H9 (cell line): ENCODE measurements around the gene IDH3B. TPM values are rescaled to one million over a fixed set of nuclear protein-coding genes. Genes with fewer than 3 reads are reported as not detected.

Source experiments
- DNase-seq: peaks from one replicate; pipeline ENCODE4 v3.0.0-alpha.2; 2017
- H2AFZ ChIP-seq: one replicate; pipeline ENCODE4 v1.6.1; 2013; ENCODE audit warnings: mild to moderate bottlenecking, low read length, control low read depth, moderate library complexity
- H2AK5ac ChIP-seq: 2 replicates; pipeline ENCODE4 v1.6.1; 2013; ENCODE audit warnings: low read length, control low read depth, mixed read lengths; ENCODE audit not compliant: insufficient read length
- H2BK120ac ChIP-seq: one replicate; pipeline ENCODE4 v1.6.1; 2013; ENCODE audit warnings: low read depth, mild to moderate bottlenecking, low read length, control low read depth, inconsistent platforms; ENCODE audit not compliant: poor library complexity, severe bottlenecking
- H2BK12ac ChIP-seq: 2 replicates; pipeline ENCODE4 v1.6.1; 2013; ENCODE audit warnings: low read length, control low read depth, mixed read lengths, low read depth; ENCODE audit not compliant: insufficient read length
- H2BK15ac ChIP-seq: 2 replicates; pipeline ENCODE4 v1.6.1; 2013; ENCODE audit warnings: low read depth, low read length, control low read depth
- H2BK20ac ChIP-seq: one replicate; pipeline ENCODE4 v1.6.1; 2013; ENCODE audit warnings: low read depth, mild to moderate bottlenecking, low read length, control low read depth, inconsistent platforms; ENCODE audit not compliant: poor library complexity, severe bottlenecking
- H2BK5ac ChIP-seq: 2 replicates; pipeline ENCODE4 v1.6.1; 2013; ENCODE audit warnings: low read length, control low read depth, mixed read lengths; ENCODE audit not compliant: insufficient read length
- H3K14ac ChIP-seq: 2 replicates; pipeline ENCODE4 v1.6.1; 2013; ENCODE audit warnings: low read length, control low read depth; ENCODE audit not compliant: insufficient read depth
- H3K18ac ChIP-seq: 2 replicates; pipeline ENCODE4 v1.6.1; 2013; ENCODE audit warnings: low read depth, mild to moderate bottlenecking, mixed read lengths, low read length, control low read depth; ENCODE audit not compliant: insufficient read length
- H3K23ac ChIP-seq: 2 replicates; pipeline ENCODE4 v1.6.1; 2013; ENCODE audit warnings: low read length, control low read depth, mixed read lengths, low read depth; ENCODE audit not compliant: insufficient read length
- H3K23me2 ChIP-seq: 2 replicates; pipeline ENCODE4 v1.6.1; 2013; ENCODE audit warnings: low read depth, mild to moderate bottlenecking, mixed read lengths, low read length, control low read depth; ENCODE audit not compliant: insufficient read length, poor library complexity, severe bottlenecking
- H3K27ac ChIP-seq: 2 replicates; pipeline ENCODE4 v1.5.1; 2013; ENCODE audit warnings: low read length, control low read depth, mixed read lengths, low read depth; ENCODE audit not compliant: insufficient read length
- H3K27me3 ChIP-seq: 2 replicates; pipeline ENCODE4 v1.6.1; 2013; ENCODE audit warnings: low read length, control low read depth, inconsistent platforms; ENCODE audit not compliant: insufficient read depth
- H3K4ac ChIP-seq: 2 replicates; pipeline ENCODE4 v1.6.1; 2013; ENCODE audit warnings: low read depth, mild to moderate bottlenecking, control low read depth, inconsistent platforms, low read length, moderate library complexity
- H3K4me1 ChIP-seq: 2 replicates; pipeline ENCODE4 v1.6.1; 2013; ENCODE audit warnings: low read length, control low read depth, inconsistent platforms; ENCODE audit not compliant: insufficient read depth
- H3K4me2 ChIP-seq: 2 replicates; pipeline ENCODE4 v1.6.1; 2013; ENCODE audit warnings: low read length, control low read depth, mixed read lengths; ENCODE audit not compliant: insufficient read length, insufficient read depth
- H3K56ac ChIP-seq: 2 replicates; pipeline ENCODE4 v1.6.1; 2013; ENCODE audit warnings: low read depth, mild to moderate bottlenecking, mixed read lengths, low read length, control low read depth; ENCODE audit not compliant: insufficient read length
- H3K79me1 ChIP-seq: 2 replicates; pipeline ENCODE4 v1.6.1; 2013; ENCODE audit warnings: low read depth, mild to moderate bottlenecking, moderate library complexity, low read length, control low read depth, inconsistent platforms; ENCODE audit not compliant: insufficient read depth, poor library complexity, severe bottlenecking
- H3K79me2 ChIP-seq: 2 replicates; pipeline ENCODE4 v1.6.1; 2013; ENCODE audit warnings: low read length, control low read depth, inconsistent platforms; ENCODE audit not compliant: insufficient read depth
- H3K9ac ChIP-seq: 2 replicates; pipeline ENCODE4 v1.6.1; 2013; ENCODE audit warnings: low read length, control low read depth, mixed read lengths; ENCODE audit not compliant: insufficient read length; ENCODE audit errors: extremely low read depth
- H3K9me3 ChIP-seq: one replicate; pipeline ENCODE4 v1.6.1; 2013; ENCODE audit warnings: low read depth, low read length, inconsistent platforms; ENCODE audit not compliant: control insufficient read depth
- H3T11ph ChIP-seq: one replicate; pipeline ENCODE4 v1.6.1; 2013; ENCODE audit warnings: mild to moderate bottlenecking, low read length, control low read depth, inconsistent platforms
- H4K20me1 ChIP-seq: one replicate; pipeline ENCODE4 v1.6.1; 2013; ENCODE audit not compliant: control insufficient read depth, insufficient read length, insufficient read depth
- H4K5ac ChIP-seq: 2 replicates; pipeline ENCODE4 v1.6.1; 2013; ENCODE audit warnings: low read depth, mild to moderate bottlenecking, mixed read lengths, low read length, control low read depth; ENCODE audit not compliant: insufficient read length
- H4K8ac ChIP-seq: replicated peaks from 2 replicates; pipeline ENCODE4 v1.6.1; 2013; ENCODE audit warnings: low read length, control low read depth, mixed read lengths, low read depth; ENCODE audit not compliant: insufficient read length
- H4K91ac ChIP-seq: 2 replicates; pipeline ENCODE4 v1.6.1; 2013; ENCODE audit warnings: low read depth, mild to moderate bottlenecking, moderate library complexity, mixed read lengths, low read length, control low read depth; ENCODE audit not compliant: insufficient read length
- H3K27ac Mint-ChIP-seq, 3 experiments: 2 replicates in 2 of 3; 3 replicates in 1 of 3; pipeline ENCODE4 v1.8.0; 2020 to 2021; ENCODE audit warnings: mixed read lengths in 3 of 3, mild to moderate bottlenecking in 1 of 3, moderate library complexity in 1 of 3
- H3K27me3 Mint-ChIP-seq: 2 replicates; pipeline ENCODE4 v1.8.0; 2021; ENCODE audit warnings: low read depth, mild to moderate bottlenecking, moderate library complexity, mixed read lengths
- H3K36me3 Mint-ChIP-seq, 3 experiments: 2 replicates in 2 of 3; 3 replicates in 1 of 3; pipeline ENCODE4 v1.8.0; 2020 to 2021; ENCODE audit warnings: low read depth in 3 of 3, mixed read lengths in 3 of 3; ENCODE audit not compliant: insufficient read depth in 1 of 3
- H3K4me1 Mint-ChIP-seq, 2 experiments: 2 replicates each; pipeline ENCODE4 v1.8.0; 2020; ENCODE audit warnings: mixed read lengths in 2 of 2
- H3K4me3 Mint-ChIP-seq, 2 experiments: 2 replicates in 1 of 2; 3 replicates in 1 of 2; pipeline ENCODE4 v1.8.0; 2020 to 2021; ENCODE audit warnings: mild to moderate bottlenecking in 2 of 2, mixed read lengths in 2 of 2, moderate library complexity in 1 of 2
- H3K9me3 Mint-ChIP-seq, 2 experiments: 2 replicates in 1 of 2; 3 replicates in 1 of 2; pipeline ENCODE4 v1.8.0; 2020; ENCODE audit warnings: mild to moderate bottlenecking in 2 of 2, mixed read lengths in 2 of 2, moderate library complexity in 1 of 2
- CTCF ChIP-seq: fragments of 200-600 bp; sonication (generic); conservative IDR thresholded peaks from 3 replicates; pipeline ENCODE4 v1.8.0; 2021; ENCODE audit warnings: antibody characterized with exemption, mild to moderate bottlenecking
- WGBS: extraction: QIAGEN DNeasy Blood & Tissue Kit; methylation state at CpG from one replicate; pipeline ENCODE4 v1.1.7; 2013; ENCODE audit warnings: missing lambda C conversion rate, low lambda C conversion rate, mixed read lengths; ENCODE audit not compliant: insufficient read length; ENCODE audit errors: extremely low coverage; 5-methylcytosine and 5-hydroxymethylcytosine counted together
- total RNA-seq: library from RNA; stranded (reverse); gene quantifications from 2 replicates; pipeline ENCODE4 v1.2.1, GENCODE V29; 2021

IDH3B gene
- total RNA-seq, 1 experiment from 2014 or later = 114 TPM

DNA sequence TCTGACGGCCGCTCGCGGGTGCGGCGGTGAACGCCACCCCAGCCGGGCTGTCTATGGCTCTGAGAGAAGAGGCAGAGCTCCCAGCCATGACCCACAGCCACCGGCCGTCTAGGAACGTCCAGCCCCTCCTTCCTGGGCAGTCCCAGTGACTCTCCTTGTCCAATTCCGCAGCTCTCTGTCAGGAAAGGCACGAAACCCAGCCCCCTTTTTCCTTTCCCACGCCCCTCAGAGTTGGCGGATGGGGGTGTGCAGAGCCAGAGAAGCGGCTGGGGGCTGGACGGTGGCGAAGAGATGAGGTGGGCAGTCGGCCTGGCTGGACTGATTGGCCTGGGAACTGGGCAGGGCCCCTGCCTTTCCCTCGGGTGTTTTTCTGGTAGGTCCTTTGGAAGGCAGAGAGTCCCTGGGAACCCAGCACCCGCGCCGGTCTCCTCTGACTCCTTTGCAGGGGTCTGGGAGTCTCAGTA is 30.0 kb upstream of the IDH3B start:
- H3K27me3 Mint-ChIP-seq = peaks cover 87% of the 10 kb centered on the region
- peaks cover 55% of the 10 kb centered on the region for H3K27me3 ChIP-seq

More for the DNA sequence above, 30.0 kb upstream of the IDH3B start:
- no peak overlapping the region for H2BK15ac ChIP-seq
- H3K4me2 ChIP-seq = peak overlapping the region; percentile 13
- no peak overlapping the region for H4K91ac ChIP-seq
- H3K4me1 Mint-ChIP-seq = peaks cover 17 to 38% of the 10 kb centered on the region in 2 experiments
- DNase-seq = peak; percentile 55
- H3K23me2 ChIP-seq = no peaks in the 10 kb centered on the region
- H3K23ac ChIP-seq = no peak overlapping the region
- TF ChIP-seq CTCF = no peak
- H3K4me1 ChIP-seq = no peaks in the 10 kb centered on the region
- no peaks in the 10 kb centered on the region for H3K79me2 ChIP-seq
- no peak overlapping the region for H2AK5ac ChIP-seq
- H4K5ac ChIP-seq = no peak overlapping the region
- no peak overlapping the region for H3K27ac ChIP-seq
- no CpG with 5 or more reads among the region's 23 CpGs for WGBS
- H3K9me3 Mint-ChIP-seq = peaks cover 2 to 3% of the 10 kb centered on the region in 2 experiments
- H3K56ac ChIP-seq = no peak overlapping the region
- no peak overlapping the region for H3K18ac ChIP-seq
- H2AFZ ChIP-seq = no peak overlapping the region
- H3K4ac ChIP-seq = no peak overlapping the region
- peak overlapping the region; percentile 34 to 73 for H3K4me3 Mint-ChIP-seq
- no peak overlapping the region for H2BK5ac ChIP-seq
- no peak overlapping the region for H3K9ac ChIP-seq
- no peak overlapping the region for H4K8ac ChIP-seq
- no peak overlapping the region for H2BK12ac ChIP-seq
- H3K36me3 Mint-ChIP-seq = peaks cover 0 to 5% (median 0%) of the 10 kb centered on the region in 3 experiments; a peak in 2 of 7 replicates
- no peak overlapping the region for H3K14ac ChIP-seq
- no peak overlapping the region for H3K27ac Mint-ChIP-seq
- no peaks in the 10 kb centered on the region for H3K79me1 ChIP-seq
- H3K9me3 ChIP-seq = no peaks in the 10 kb centered on the region
- peaks cover 4% of the 10 kb centered on the region for H4K20me1 ChIP-seq
- no peak overlapping the region for H3T11ph ChIP-seq
- H2BK120ac ChIP-seq = no peak overlapping the region
- H2BK20ac ChIP-seq = no peak overlapping the region
